ENCODE measurements around the gene MED12L.

Gene MED12L

DNA sequence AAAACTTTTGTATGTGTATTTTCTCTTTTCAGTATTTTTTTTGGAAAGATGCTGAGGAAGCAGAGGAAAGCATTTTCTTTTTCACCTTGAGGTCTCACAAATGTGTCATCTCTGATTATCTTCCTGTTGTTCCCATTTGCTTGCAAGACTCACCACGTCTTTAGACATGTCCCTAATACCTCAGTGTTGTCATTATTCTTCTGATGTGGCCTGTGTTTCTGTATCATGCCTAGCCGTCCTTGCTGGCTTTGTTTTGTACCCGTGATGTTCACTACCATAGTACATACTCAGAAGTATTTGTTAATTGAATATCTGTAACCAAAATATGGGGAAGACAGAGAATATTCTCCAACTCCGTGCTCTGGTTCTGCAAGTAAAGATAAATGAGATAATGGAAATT is 197.9 kb downstream of the MED12L start:
- no peak for TF ChIP-seq CTCF (IDR thresholded peaks at IDR 0.05; ENCODE audit: unreplicated experiment in 3 of 3)
- H3K4me1 Mint-ChIP-seq = peaks cover 29% of the 10 kb centered on the region
- H3K36me3 Mint-ChIP-seq (ENCODE audit: low read depth) = no peaks in the 10 kb centered on the region
- H3K27ac Mint-ChIP-seq = peak overlapping the region in 1 of 3 experiments; percentile 34
- H3K4me3 Mint-ChIP-seq = no peak overlapping the region
- H3K9me3 Mint-ChIP-seq = no peaks in the 10 kb centered on the region
- peaks cover 3% of the 10 kb centered on the region for H3K27me3 Mint-ChIP-seq (ENCODE audit: low read depth)

- Mint-ChIP-seq H3K27me3 (ENCODE audit: low read depth) (peaks cover 3% of the 10 kb centered on the region), H3K4me3 (no peak overlapping the region), H3K27ac (peak overlapping the region in 1 of 3 experiments; percentile 68), H3K36me3 (ENCODE audit: low read depth) (no peaks in the 10 kb centered on the region), H3K4me1 (peaks cover 29% of the 10 kb centered on the region), H3K9me3 (no peaks in the 10 kb centered on the region)
- TF ChIP-seq CTCF (IDR thresholded peaks at IDR 0.05; ENCODE audit: unreplicated experiment in 3 of 3) = no peak
Observed at GRCh38 chr3:151283907-151284461, 198.5 kb downstream of the MED12L start.

DNA sequence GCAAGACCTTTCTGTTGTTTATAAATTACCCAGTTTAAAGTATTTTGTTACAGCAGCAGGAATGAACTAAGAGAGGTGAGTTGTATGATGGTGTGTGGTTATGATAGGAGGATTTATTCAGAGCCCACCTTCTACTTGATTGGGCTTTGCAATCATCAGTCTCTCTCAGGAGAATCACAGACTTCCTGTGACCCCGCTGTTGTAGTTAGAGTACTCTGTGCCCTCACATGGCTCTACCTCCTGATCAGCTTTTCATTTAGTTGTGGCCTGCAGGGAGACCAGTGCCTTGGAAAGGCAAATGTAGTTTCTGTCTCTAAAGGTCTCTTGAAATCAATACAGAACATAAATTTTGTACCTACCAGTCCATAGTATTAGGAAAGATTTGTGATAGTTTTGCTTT is 200.5 kb downstream of the MED12L start:
- H3K4me3 Mint-ChIP-seq = no peak overlapping the region
- no peaks in the 10 kb centered on the region for H3K9me3 Mint-ChIP-seq
- no peaks in the 10 kb centered on the region for H3K36me3 Mint-ChIP-seq (ENCODE audit: low read depth)
- peaks cover 29% of the 10 kb centered on the region for H3K4me1 Mint-ChIP-seq
- TF ChIP-seq CTCF (IDR thresholded peaks at IDR 0.05; ENCODE audit: unreplicated experiment in 3 of 3) = no peak
- no peak overlapping the region for H3K27ac Mint-ChIP-seq
- H3K27me3 Mint-ChIP-seq (ENCODE audit: low read depth) = peaks cover 3% of the 10 kb centered on the region

GRCh38 chr3:151289445-151289844 is 204.0 kb downstream of the MED12L start:
- no peak for TF ChIP-seq CTCF (IDR thresholded peaks at IDR 0.05; ENCODE audit: unreplicated experiment in 3 of 3)
- no peaks in the 10 kb centered on the region for H3K4me1 Mint-ChIP-seq
- no peak overlapping the region for H3K4me3 Mint-ChIP-seq
- H3K27ac Mint-ChIP-seq = no peak overlapping the region
- H3K36me3 Mint-ChIP-seq (ENCODE audit: low read depth) = no peaks in the 10 kb centered on the region
- H3K27me3 Mint-ChIP-seq (ENCODE audit: low read depth) = peaks cover 7% of the 10 kb centered on the region
- no peaks in the 10 kb centered on the region for H3K9me3 Mint-ChIP-seq

GRCh38 chr3:151290673-151291072 is 205.2 kb downstream of the MED12L start:
- Mint-ChIP-seq H3K36me3 (ENCODE audit: low read depth) (no peaks in the 10 kb centered on the region), H3K27ac (no peak overlapping the region), H3K9me3 (no peaks in the 10 kb centered on the region), H3K27me3 (ENCODE audit: low read depth) (peaks cover 4% of the 10 kb centered on the region), H3K4me3 (no peak overlapping the region), H3K4me1 (no peaks in the 10 kb centered on the region)
- TF ChIP-seq CTCF (IDR thresholded peaks at IDR 0.05; ENCODE audit: unreplicated experiment in 3 of 3) = peak; percentile 26 to 51 (median 43)

DNA sequence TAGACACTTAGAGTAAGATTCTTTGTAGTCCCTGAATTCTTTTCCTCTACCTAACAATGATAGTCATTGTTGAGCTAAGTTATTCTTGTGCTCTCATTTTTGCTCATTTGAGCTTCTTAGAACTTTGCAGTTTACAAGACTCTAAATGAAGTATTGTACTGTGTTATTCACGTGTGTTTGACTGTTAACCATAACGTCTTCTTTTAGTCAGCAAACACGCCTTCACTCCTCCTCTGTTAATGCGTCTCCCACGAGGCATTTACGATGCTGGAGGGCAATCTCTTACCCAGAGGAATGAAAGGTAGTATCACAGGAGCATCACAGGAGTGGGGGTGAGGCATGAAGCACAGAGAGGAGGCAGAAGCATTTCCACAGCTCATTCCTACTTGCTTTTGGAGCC is 207.7 kb downstream of the MED12L start:
- no peaks in the 10 kb centered on the region for H3K36me3 Mint-ChIP-seq (ENCODE audit: low read depth)
- no peak for TF ChIP-seq CTCF (IDR thresholded peaks at IDR 0.05; ENCODE audit: unreplicated experiment in 3 of 3)
- H3K27me3 Mint-ChIP-seq (ENCODE audit: low read depth) = peaks cover 4% of the 10 kb centered on the region
- no peaks in the 10 kb centered on the region for H3K4me1 Mint-ChIP-seq
- H3K27ac Mint-ChIP-seq = no peak overlapping the region
- H3K9me3 Mint-ChIP-seq = no peaks in the 10 kb centered on the region
- no peak overlapping the region for H3K4me3 Mint-ChIP-seq

Data from nephron (organoid).